MCF 10A (cell line): ENCODE data around the gene PPP1R16B. TPM values are rescaled to one million over a fixed set of nuclear protein-coding genes. Genes with fewer than 3 reads are reported as not detected.

ENCODE experiments used
- BruUV-seq: library from RNA; stranded (reverse); fragments of 400-500 nt; replicated peaks from 2 replicates; lab custom pipeline; 2021; lab: Mats Ljungman, UMichigan
- CTCF ChIA-PET: fragments of 300-600 bp; sonication (Branson Sonifier 250); formaldehyde crosslinking; extraction: SDS; loops from one replicate; lab custom pipeline; 2021; ENCODE audit warnings: antibody characterized with exemption, inconsistent platforms; lab: Yijun Ruan, JAX
- POLR2A ChIA-PET: fragments of 300-600, 350-650 bp; sonication (Branson Sonifier 250); formaldehyde crosslinking; extraction: SDS; loops from one replicate; lab custom pipeline; 2020; ENCODE audit warnings: antibody characterized with exemption, inconsistent platforms; lab: Yijun Ruan, JAX
- DNase-seq: peaks from one replicate; pipeline ENCODE4 v3.0.0-alpha.2; 2018; ENCODE audit not compliant: unreplicated experiment
- H3K27ac Mint-ChIP-seq: one replicate; pipeline ENCODE4 v1.8.0; 2022; ENCODE audit warnings: mild to moderate bottlenecking, low read depth, mixed read lengths; ENCODE audit not compliant: unreplicated experiment
- H3K27me3 Mint-ChIP-seq: one replicate; pipeline ENCODE4 v1.8.0; 2022; ENCODE audit warnings: mixed read lengths; ENCODE audit not compliant: insufficient read depth, unreplicated experiment
- H3K36me3 Mint-ChIP-seq: one replicate; pipeline ENCODE4 v1.8.0; 2022; ENCODE audit warnings: mild to moderate bottlenecking, moderate library complexity, mixed read lengths; ENCODE audit not compliant: insufficient read depth, unreplicated experiment
- H3K4me1 Mint-ChIP-seq: one replicate; pipeline ENCODE4 v1.8.0; 2022; ENCODE audit warnings: mixed read lengths; ENCODE audit not compliant: insufficient read depth, unreplicated experiment
- H3K4me3 Mint-ChIP-seq: one replicate; pipeline ENCODE4 v1.8.0; 2022; ENCODE audit warnings: mild to moderate bottlenecking, moderate library complexity, mixed read lengths; ENCODE audit not compliant: unreplicated experiment
- H3K9me3 Mint-ChIP-seq: one replicate; pipeline ENCODE4 v1.8.0; 2022; ENCODE audit warnings: mixed read lengths; ENCODE audit not compliant: unreplicated experiment
- intact Hi-C: fragments of 100-400 bp; cut with micrococcal nuclease; formaldehyde crosslinking; loops from 2 replicates; pipeline ENCODE4 v1.14.1; 2022
- total RNA-seq: library from RNA; stranded (reverse); gene quantifications from 2 replicates; pipeline ENCODE4 v1.2.3, GENCODE V29; 2022
- TF ChIP-seq, protein P1 (sequence below): fragments of 200-600 bp; IDR thresholded peaks from one replicate; pipeline ENCODE4 v1.8.0; 2022; ENCODE audit warnings: antibody characterized with exemption, mild to moderate bottlenecking; ENCODE audit not compliant: unreplicated experiment

Gene PPP1R16B
- total RNA-seq, 1 experiment from 2014 or later = not detected

GRCh38 chr20:38866265-38867061, 61.0 kb downstream of the PPP1R16B start:
- ChIA-PET CTCF (interaction anchor here (0.6 to 2.1 kb wide), 3 partner anchors 27 to 183 kb away, joined by 3 to 9 read pairs (median 4); no protein-coding TSS in a partner anchor), POLR2A (interaction anchor here (0.6 kb wide), 1 partner anchor 1514 kb away, joined by 3 read pairs; no protein-coding TSS in a partner anchor)
- Mint-ChIP-seq H3K27me3 (no peaks in the 10 kb centered on the region), H3K4me3 (no peak overlapping the region), H3K36me3 (no peaks in the 10 kb centered on the region), H3K4me1 (peaks cover 15% of the 10 kb centered on the region), H3K27ac (no peak overlapping the region), H3K9me3 (no peaks in the 10 kb centered on the region)
- TF ChIP-seq, protein P1, sequence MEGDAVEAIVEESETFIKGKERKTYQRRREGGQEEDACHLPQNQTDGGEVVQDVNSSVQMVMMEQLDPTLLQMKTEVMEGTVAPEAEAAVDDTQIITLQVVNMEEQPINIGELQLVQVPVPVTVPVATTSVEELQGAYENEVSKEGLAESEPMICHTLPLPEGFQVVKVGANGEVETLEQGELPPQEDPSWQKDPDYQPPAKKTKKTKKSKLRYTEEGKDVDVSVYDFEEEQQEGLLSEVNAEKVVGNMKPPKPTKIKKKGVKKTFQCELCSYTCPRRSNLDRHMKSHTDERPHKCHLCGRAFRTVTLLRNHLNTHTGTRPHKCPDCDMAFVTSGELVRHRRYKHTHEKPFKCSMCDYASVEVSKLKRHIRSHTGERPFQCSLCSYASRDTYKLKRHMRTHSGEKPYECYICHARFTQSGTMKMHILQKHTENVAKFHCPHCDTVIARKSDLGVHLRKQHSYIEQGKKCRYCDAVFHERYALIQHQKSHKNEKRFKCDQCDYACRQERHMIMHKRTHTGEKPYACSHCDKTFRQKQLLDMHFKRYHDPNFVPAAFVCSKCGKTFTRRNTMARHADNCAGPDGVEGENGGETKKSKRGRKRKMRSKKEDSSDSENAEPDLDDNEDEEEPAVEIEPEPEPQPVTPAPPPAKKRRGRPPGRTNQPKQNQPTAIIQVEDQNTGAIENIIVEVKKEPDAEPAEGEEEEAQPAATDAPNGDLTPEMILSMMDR = no peak
- no TSS peak for BruUV-seq
- no peak for DNase-seq
- intact Hi-C loops = no loop called here

DNA sequence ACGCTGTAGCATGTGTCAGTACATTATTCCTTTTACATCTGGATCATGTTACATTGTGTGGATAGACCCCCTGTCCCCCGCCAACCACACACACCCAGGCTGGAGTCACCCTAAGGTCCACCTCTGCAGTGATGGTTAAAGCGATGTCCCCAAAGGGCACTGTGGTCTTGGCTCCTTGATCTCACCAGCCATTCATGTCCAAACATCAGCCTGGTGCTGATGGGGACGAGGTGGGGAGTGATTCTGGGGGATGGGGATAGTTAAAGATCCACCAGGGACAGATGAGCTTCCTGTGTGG, 61.5 kb downstream of the PPP1R16B start:
- ChIA-PET POLR2A (interaction anchor here (0.6 to 1.0 kb wide), 2 partner anchors 9 to 1513 kb away, joined by 3 read pairs; no protein-coding TSS in a partner anchor), CTCF (interaction anchor here (0.6 to 2.1 kb wide), 4 partner anchors 26 to 181 kb away, joined by 4 to 9 read pairs (median 4); no protein-coding TSS in a partner anchor)
- H3K36me3 Mint-ChIP-seq = no peaks in the 10 kb centered on the region
- no peak overlapping the region for H3K27ac Mint-ChIP-seq
- no peaks in the 10 kb centered on the region for H3K27me3 Mint-ChIP-seq
- BruUV-seq = no TSS peak
- no peak for DNase-seq
- H3K4me3 Mint-ChIP-seq = no peak overlapping the region
- TF ChIP-seq, protein P1 = no peak
- H3K4me1 Mint-ChIP-seq = peaks cover 18% of the 10 kb centered on the region
- intact Hi-C loops = no loop called here
- no peaks in the 10 kb centered on the region for H3K9me3 Mint-ChIP-seq

- ChIA-PET POLR2A (interaction anchor here (0.7 to 1.8 kb wide), 14 partner anchors 9 to 122 kb away, joined by 3 to 10 read pairs (median 4); partner anchors contain the start of gene ACTR5), CTCF (interaction anchor here (0.5 to 3.4 kb wide), 12 partner anchors 8 to 224 kb away, joined by 3 to 21 read pairs (median 3); no protein-coding TSS in a partner anchor)
- intact Hi-C loops = no loop called here
These were observed 65.4 kb downstream of the PPP1R16B start for GRCh38 chr20:38870733-38871559.

More at GRCh38 chr20:38870733-38871559, 65.4 kb downstream of the PPP1R16B start:
- peak overlapping the region; percentile 2 for H3K4me3 Mint-ChIP-seq
- peaks cover 6% of the 10 kb centered on the region for H3K36me3 Mint-ChIP-seq
- peaks cover 25% of the 10 kb centered on the region for H3K4me1 Mint-ChIP-seq
- H3K27me3 Mint-ChIP-seq = no peaks in the 10 kb centered on the region
- TF ChIP-seq, protein P1 = no peak
- H3K9me3 Mint-ChIP-seq = no peaks in the 10 kb centered on the region
- H3K27ac Mint-ChIP-seq = peak overlapping the region; percentile 50
- DNase-seq = peak; percentile 84
- no TSS peak for BruUV-seq
